Ramos (cell line): ENCODE data around the gene OTC.

Experiments
- in situ Hi-C: fragments of 300-500 bp; cut with MboI; formaldehyde crosslinking; loops from one replicate; pipeline ENCODE4 v1.14.3; 2022; ENCODE audit warnings: low sequenced_read_pairs; ENCODE audit not compliant: unreplicated experiment

OTC gene

GRCh38 chrX:38352362-38352761 lies at the start of gene OTC:
TSS of gene OTC (plus strand) at chrX:38352604. CDS start at chrX:38352697, 93 bp downstream.
- in situ Hi-C loops = no loop called here

- in situ Hi-C loops = no loop called here
Measured at GRCh38 chrX:38304010-38304409, 48.4 kb upstream of the OTC start.

GRCh38 chrX:38305971-38306370 lies 46.4 kb upstream of the OTC start:
- in situ Hi-C loops = no loop called here

GRCh38 chrX:38311743-38312142 lies 40.7 kb upstream of the OTC start:
- in situ Hi-C loops = no loop called here

GRCh38 chrX:38312436-38312835 lies 40.0 kb upstream of the OTC start:
- in situ Hi-C loops = no loop called here

- in situ Hi-C loops = no loop called here
Measured at GRCh38 chrX:38313190-38313589, 39.2 kb upstream of the OTC start.

- in situ Hi-C loops = no loop called here
Measured at GRCh38 chrX:38315186-38315585, 37.2 kb upstream of the OTC start.

GRCh38 chrX:38318196-38318595 lies 34.2 kb upstream of the OTC start:
- in situ Hi-C loops = no loop called here

- in situ Hi-C loops = no loop called here
Measured at GRCh38 chrX:38318606-38319005, 33.8 kb upstream of the OTC start.

GRCh38 chrX:38320819-38321218 lies 31.6 kb upstream of the OTC start:
- in situ Hi-C loops = no loop called here

GRCh38 chrX:38326086-38326485 lies 26.3 kb upstream of the OTC start:
- in situ Hi-C loops = no loop called here

GRCh38 chrX:38327007-38327774 lies 25.2 kb upstream of the OTC start, which contains the start of gene RPGR:
TSS of gene RPGR (minus strand) at chrX:38327509. CDS start at chrX:38327367, 142 bp downstream.
- in situ Hi-C loops = no loop called here

- in situ Hi-C loops = no loop called here
Measured at GRCh38 chrX:38327775-38328081, 24.7 kb upstream of the OTC start.

GRCh38 chrX:38332505-38332904 lies 19.9 kb upstream of the OTC start:
- in situ Hi-C loops = no loop called here

- in situ Hi-C loops = no loop called here
Measured at GRCh38 chrX:38335382-38335781, 17.0 kb upstream of the OTC start.

- in situ Hi-C loops = no loop called here
Measured at GRCh38 chrX:38336538-38337240, 15.7 kb upstream of the OTC start.

GRCh38 chrX:38341442-38341841 lies 11.0 kb upstream of the OTC start:
- in situ Hi-C loops = no loop called here

- in situ Hi-C loops = no loop called here
Measured at GRCh38 chrX:38342853-38343778, 9.3 kb upstream of the OTC start.

- in situ Hi-C loops = no loop called here
Measured at GRCh38 chrX:38346150-38346549, 6.3 kb upstream of the OTC start.

GRCh38 chrX:38347136-38347535 lies 5.3 kb upstream of the OTC start:
- in situ Hi-C loops = no loop called here

GRCh38 chrX:38351346-38351745 lies 1.1 kb upstream of the OTC start:
- in situ Hi-C loops = no loop called here
